GM13976 (cell line): ENCODE results near the gene LARP1.

Source experiments
- DNase-seq: peaks from one replicate; pipeline ENCODE4 v3.0.0; 2012; ENCODE audit warnings: low spot score
- CTCF ChIP-seq: IDR thresholded peaks from 2 replicates; pipeline ENCODE4 v1.5.1; 2012; ENCODE audit warnings: borderline replicate concordance, mild to moderate bottlenecking; ENCODE audit not compliant: insufficient read depth; ENCODE audit errors: extremely low read depth, missing control alignments, control extremely low read depth
- in situ Hi-C: fragments of 300-500 bp; cut with MboI; formaldehyde crosslinking; loops from one replicate; pipeline ENCODE4 v1.12.0; 2022; ENCODE audit warnings: low sequenced_read_pairs, mixed read lengths, inconsistent platforms; ENCODE audit not compliant: unreplicated experiment

LARP1 gene

DNA sequence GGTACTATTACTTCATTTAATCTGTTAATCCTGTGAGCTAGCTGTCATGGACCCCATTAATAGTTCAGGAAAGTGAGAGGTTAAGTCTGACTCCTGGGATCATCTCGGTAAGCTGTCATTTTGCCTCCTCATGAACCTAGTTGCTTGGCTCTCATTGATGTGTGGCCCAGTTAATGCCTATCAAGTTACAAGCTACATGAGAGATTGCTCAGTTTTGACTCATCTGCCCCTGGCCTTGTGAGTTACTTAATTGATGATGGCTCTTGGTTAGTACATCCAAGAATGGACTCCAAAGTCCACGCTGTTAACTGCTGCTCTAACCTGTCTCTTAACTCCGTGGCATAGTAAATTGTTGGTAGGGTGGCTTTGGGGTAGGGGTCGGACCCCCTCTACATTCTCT lies 23.9 kb downstream of the LARP1 start:
- TF ChIP-seq CTCF: no peak
- in situ Hi-C loops: no loop called here

DNA sequence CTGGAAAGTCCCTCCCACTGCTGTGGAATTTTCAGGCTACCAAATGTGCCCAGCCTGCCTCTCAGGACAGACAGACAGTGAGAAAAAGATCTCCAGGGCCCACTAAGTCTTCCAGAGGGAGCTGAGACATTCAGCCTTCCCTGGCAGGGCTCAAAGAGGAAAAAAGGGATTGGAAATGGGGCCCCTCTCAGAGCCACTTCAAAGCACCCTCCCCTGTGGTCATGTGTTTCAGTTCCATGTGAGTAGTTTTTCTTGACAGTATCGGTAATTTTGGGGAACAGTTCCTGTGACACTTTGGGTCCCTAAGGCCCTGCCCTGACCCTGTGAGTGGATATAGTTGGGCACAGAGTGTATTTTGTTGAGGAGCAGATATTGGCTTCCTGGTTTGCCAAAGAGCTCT lies 25.0 kb downstream of the LARP1 start:
- DNase-seq: no peak
- in situ Hi-C loops: no loop called here
- TF ChIP-seq CTCF: no peak

More for the DNA sequence above, 23.9 kb downstream of the LARP1 start:
- no peak for DNase-seq

DNA sequence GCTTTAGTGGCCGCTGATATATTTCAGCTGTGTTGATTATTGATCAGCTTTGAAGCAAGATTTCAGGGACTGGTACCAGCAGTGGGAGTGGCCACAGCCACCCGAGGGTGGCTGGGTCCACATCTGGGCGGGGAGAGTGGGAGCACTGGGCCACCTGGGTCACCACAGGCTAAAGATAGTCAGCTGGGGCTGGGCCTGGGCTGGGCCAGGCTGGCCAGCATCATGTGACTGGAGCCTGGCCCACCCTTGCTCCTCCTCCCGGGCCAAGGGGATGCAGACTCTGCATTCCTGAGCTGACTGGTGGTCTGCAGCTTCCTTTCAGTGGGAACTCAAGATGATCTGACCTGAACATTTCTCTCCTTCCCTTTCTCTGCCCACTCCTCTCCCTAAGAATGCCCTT lies 27.1 kb downstream of the LARP1 start:
- no peak for DNase-seq
- no peak for TF ChIP-seq CTCF
- in situ Hi-C loops: no loop called here

DNA sequence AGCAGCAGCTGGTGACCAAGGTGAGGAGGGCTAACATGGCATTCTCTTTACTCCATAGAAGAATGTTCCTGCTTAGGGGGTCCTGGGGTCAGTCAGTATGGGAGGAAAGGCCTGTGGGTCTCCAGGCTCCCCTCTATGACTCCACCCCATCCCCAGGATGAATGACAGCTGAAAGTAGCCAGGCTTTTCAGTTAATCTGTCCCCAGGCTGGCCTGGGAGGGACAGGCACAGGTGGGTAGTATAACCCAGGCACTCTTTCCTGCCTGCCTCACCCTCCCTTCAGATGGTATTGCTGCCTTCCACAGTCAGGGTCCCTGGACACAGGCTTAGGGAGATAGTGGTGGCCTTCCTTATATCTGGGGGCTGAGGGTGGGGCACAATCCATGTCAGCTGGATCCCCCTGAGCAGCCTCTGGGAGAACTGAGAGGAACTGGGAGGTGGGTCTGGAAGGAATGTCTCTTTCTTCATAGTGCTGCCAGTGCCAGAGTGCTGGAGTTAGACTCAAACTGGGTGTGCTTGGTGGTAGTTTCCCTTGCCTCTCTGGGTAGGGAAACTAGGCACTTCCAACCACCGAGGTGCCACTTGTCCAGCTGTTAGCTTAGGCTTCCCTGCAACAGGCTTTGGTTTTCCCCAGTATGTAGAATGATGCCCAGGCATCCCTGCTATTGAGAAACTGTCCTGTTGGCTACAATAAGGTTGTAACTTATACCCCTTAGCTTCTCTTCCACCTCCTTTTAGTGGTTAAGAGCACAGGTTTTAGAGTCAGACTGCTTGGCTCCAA lies 27.8 kb downstream of the LARP1 start:
- no peak for DNase-seq
- in situ Hi-C loops: no loop called here
- TF ChIP-seq CTCF: no peak

DNA sequence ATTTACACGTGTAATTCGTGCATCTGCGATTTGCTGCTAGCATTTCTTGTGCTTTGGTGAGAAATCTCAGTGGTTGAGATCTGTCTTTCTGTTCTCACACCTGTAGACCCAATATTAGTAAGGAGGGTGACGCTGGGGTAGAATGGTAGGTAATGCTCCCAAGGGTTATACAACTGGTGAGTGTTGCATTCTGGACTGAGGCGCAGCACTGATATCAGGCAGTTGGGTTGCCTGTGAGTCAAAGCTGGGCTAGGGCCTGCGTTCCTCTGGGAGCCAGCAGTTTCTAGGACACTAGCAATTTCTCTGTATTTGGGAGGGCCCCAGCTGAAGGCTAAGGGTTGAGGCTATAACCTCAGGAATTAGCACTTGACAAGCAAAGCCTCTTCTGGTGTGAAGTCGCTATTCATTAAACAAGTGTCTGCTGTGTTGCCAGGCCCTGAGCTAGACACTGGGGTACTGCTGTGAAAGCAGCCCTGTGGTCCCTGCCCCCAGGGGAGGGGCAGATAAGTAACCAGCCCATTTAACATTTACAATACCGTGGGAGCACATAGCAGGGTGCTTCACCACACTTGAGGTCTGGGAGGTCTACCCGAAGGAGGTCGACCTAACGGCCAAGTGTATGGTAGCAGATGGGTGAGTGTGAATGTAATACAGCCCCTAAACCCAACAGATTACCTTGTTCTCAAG lies 28.7 kb downstream of the LARP1 start:
- DNase-seq: no peak
- TF ChIP-seq CTCF: no peak
- in situ Hi-C loops: no loop called here

DNA sequence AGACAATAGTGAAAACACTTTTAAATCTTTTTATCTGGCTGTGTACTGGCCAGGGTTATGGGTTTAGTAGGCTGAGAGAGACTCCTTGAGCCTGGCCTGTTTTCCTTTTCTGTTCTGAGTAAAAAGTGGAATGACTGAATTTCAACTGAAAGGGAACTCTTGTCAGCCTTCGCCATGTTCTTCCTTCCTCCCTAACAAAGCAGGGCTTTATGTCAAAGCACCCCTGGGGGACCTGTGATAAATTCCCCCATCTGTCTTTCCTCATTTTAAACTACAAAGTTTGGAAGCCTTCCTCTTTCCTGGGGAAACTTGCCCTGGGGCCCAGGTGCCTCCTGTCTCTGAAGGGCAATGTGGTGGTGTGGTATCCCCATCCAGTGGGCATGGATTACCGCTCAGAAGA lies 29.7 kb downstream of the LARP1 start:
- no peak for DNase-seq
- no peak for TF ChIP-seq CTCF
- in situ Hi-C loops: no loop called here
